ENCODE data around the gene FNBP1L.

The FNBP1L gene

DNA sequence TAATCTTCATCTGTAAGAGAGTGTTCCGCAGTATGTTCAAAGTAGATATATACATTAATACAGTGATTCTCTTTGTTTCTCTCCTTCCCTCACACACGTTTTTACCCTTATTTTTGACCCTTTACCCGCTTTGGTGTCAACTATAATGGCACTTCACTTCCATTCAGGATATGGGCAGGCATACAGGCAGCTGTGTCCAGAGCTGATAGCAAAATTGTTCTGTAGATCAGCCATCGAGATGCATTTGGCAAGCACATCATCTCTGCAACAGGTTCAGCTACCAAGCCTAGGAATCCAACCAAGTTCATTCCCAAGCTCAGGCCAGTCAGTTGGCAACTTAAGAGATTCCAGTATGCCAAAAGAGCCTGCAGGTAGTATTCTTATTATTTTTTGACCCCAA is 74.8 kb downstream of the FNBP1L start:
- Histone ChIP-seq H4K91ac (ENCODE audit: low read length) (no peak overlapping the region), H3K27me3 (ENCODE audit: control insufficient read depth in 1 of 2, insufficient read depth in 1 of 2, low read length in 2 of 2) (no peaks in the 10 kb centered on the region), H3K4me1 (ENCODE audit: control insufficient read depth, insufficient read depth, low read depth, low read length) (peaks cover 3% of the 10 kb centered on the region), H2BK12ac (ENCODE audit: low read length in 2 of 2) (no peak overlapping the region), H3K4me2 (ENCODE audit: low read length, poor library complexity, severe bottlenecking) (no peak overlapping the region), H3K9ac (ENCODE audit: low read length) (no peak overlapping the region), H3K4ac (ENCODE audit: low read depth in 1 of 2, low read length in 2 of 2) (no peak overlapping the region), H3K79me1 (replicated peaks; ENCODE audit: low read length, poor library complexity, severe bottlenecking) (peaks cover 13% of the 10 kb centered on the region), H2BK15ac (ENCODE audit: low read depth, poor library complexity, severe bottlenecking) (no peak overlapping the region), H3K18ac (ENCODE audit: low read depth in 1 of 2, low read length in 2 of 2) (no peak overlapping the region), H2AK5ac (ENCODE audit: low read length, severe bottlenecking) (no peak overlapping the region), H2BK120ac (ENCODE audit: low read depth, low read length) (no peak overlapping the region), H4K8ac (ENCODE audit: low read length) (no peak overlapping the region), H3K27ac (ENCODE audit: low read length, poor library complexity, severe bottlenecking) (no peak overlapping the region), H3K36me3 (ENCODE audit: control insufficient read depth in 1 of 2, insufficient read depth in 2 of 2, low read depth in 1 of 2, low read length in 2 of 2) (no peaks in the 10 kb centered on the region), H3K4me3 (ENCODE audit: insufficient read depth in 1 of 2, low read depth in 1 of 2, low read length in 2 of 2) (no peak overlapping the region), H2AFZ (ENCODE audit: low read depth, low read length) (no peak overlapping the region), H3K9me3 (ENCODE audit: control insufficient read depth, low read length) (no peaks in the 10 kb centered on the region), H3K14ac (ENCODE audit: low read length in 2 of 2) (no peak overlapping the region), H3K23ac (ENCODE audit: low read length in 2 of 2) (no peak overlapping the region), H2BK5ac (ENCODE audit: low read depth, low read length, poor library complexity, severe bottlenecking) (no peak overlapping the region)
- no peak for DNase-seq
- WGBS: 95% methylated on average over 4 of the region's 4 CpGs

- H3K23ac ChIP-seq (ENCODE audit: low read length in 2 of 2): no peak overlapping the region
- H3K9ac ChIP-seq (ENCODE audit: low read length): no peak overlapping the region
- H3K4me2 ChIP-seq (ENCODE audit: low read length, poor library complexity, severe bottlenecking): no peak overlapping the region
- H2BK5ac ChIP-seq (ENCODE audit: low read depth, low read length, poor library complexity, severe bottlenecking): no peak overlapping the region
- H3K18ac ChIP-seq (ENCODE audit: low read depth in 1 of 2, low read length in 2 of 2): no peak overlapping the region
- H3K4me3 ChIP-seq (ENCODE audit: insufficient read depth in 1 of 2, low read depth in 1 of 2, low read length in 2 of 2): no peak overlapping the region
- H3K9me3 ChIP-seq (ENCODE audit: control insufficient read depth, low read length): no peaks in the 10 kb centered on the region
- H3K4ac ChIP-seq (ENCODE audit: low read depth in 1 of 2, low read length in 2 of 2): no peak overlapping the region
- no peak for DNase-seq
- no peak overlapping the region for H2AK5ac ChIP-seq (ENCODE audit: low read length, severe bottlenecking)
- no peaks in the 10 kb centered on the region for H3K36me3 ChIP-seq (ENCODE audit: control insufficient read depth in 1 of 2, insufficient read depth in 2 of 2, low read depth in 1 of 2, low read length in 2 of 2)
- H2BK15ac ChIP-seq (ENCODE audit: low read depth, poor library complexity, severe bottlenecking): no peak overlapping the region
- no peak overlapping the region for H3K27ac ChIP-seq (ENCODE audit: low read length, poor library complexity, severe bottlenecking)
- no peaks in the 10 kb centered on the region for H3K4me1 ChIP-seq (ENCODE audit: control insufficient read depth, insufficient read depth, low read depth, low read length)
- H2BK12ac ChIP-seq (ENCODE audit: low read length in 2 of 2): no peak overlapping the region
- H3K79me1 ChIP-seq (replicated peaks; ENCODE audit: low read length, poor library complexity, severe bottlenecking): peaks cover 10% of the 10 kb centered on the region
- H4K8ac ChIP-seq (ENCODE audit: low read length): no peak overlapping the region
- no peak overlapping the region for H2AFZ ChIP-seq (ENCODE audit: low read depth, low read length)
- H4K91ac ChIP-seq (ENCODE audit: low read length): no peak overlapping the region
- 94% methylated on average over 1 of the region's 1 CpG for WGBS
- no peaks in the 10 kb centered on the region for H3K27me3 ChIP-seq (ENCODE audit: control insufficient read depth in 1 of 2, insufficient read depth in 1 of 2, low read length in 2 of 2)
- no peak overlapping the region for H3K14ac ChIP-seq (ENCODE audit: low read length in 2 of 2)
- H2BK120ac ChIP-seq (ENCODE audit: low read depth, low read length): no peak overlapping the region
Measured at GRCh38 chr1:93525431-93525830, 77.5 kb downstream of the FNBP1L start.

GRCh38 chr1:93526431-93526830 is 78.5 kb downstream of the FNBP1L start:
- Histone ChIP-seq H3K27me3 (ENCODE audit: control insufficient read depth in 1 of 2, insufficient read depth in 1 of 2, low read length in 2 of 2) (no peaks in the 10 kb centered on the region), H2BK15ac (ENCODE audit: low read depth, poor library complexity, severe bottlenecking) (no peak overlapping the region), H3K36me3 (ENCODE audit: control insufficient read depth in 1 of 2, insufficient read depth in 2 of 2, low read depth in 1 of 2, low read length in 2 of 2) (no peaks in the 10 kb centered on the region), H3K27ac (ENCODE audit: low read length, poor library complexity, severe bottlenecking) (no peak overlapping the region), H2BK5ac (ENCODE audit: low read depth, low read length, poor library complexity, severe bottlenecking) (no peak overlapping the region), H3K4me1 (ENCODE audit: control insufficient read depth, insufficient read depth, low read depth, low read length) (no peaks in the 10 kb centered on the region), H3K18ac (ENCODE audit: low read depth in 1 of 2, low read length in 2 of 2) (no peak overlapping the region), H4K8ac (ENCODE audit: low read length) (no peak overlapping the region), H3K23ac (ENCODE audit: low read length in 2 of 2) (no peak overlapping the region), H2AK5ac (ENCODE audit: low read length, severe bottlenecking) (no peak overlapping the region), H4K91ac (ENCODE audit: low read length) (no peak overlapping the region), H3K14ac (ENCODE audit: low read length in 2 of 2) (no peak overlapping the region), H3K4ac (ENCODE audit: low read depth in 1 of 2, low read length in 2 of 2) (no peak overlapping the region), H3K9ac (ENCODE audit: low read length) (no peak overlapping the region), H3K79me1 (replicated peaks; ENCODE audit: low read length, poor library complexity, severe bottlenecking) (peaks cover 7% of the 10 kb centered on the region), H2BK12ac (ENCODE audit: low read length in 2 of 2) (no peak overlapping the region), H3K4me2 (ENCODE audit: low read length, poor library complexity, severe bottlenecking) (no peak overlapping the region), H2AFZ (ENCODE audit: low read depth, low read length) (no peak overlapping the region), H3K4me3 (ENCODE audit: insufficient read depth in 1 of 2, low read depth in 1 of 2, low read length in 2 of 2) (no peak overlapping the region), H2BK120ac (ENCODE audit: low read depth, low read length) (no peak overlapping the region), H3K9me3 (ENCODE audit: control insufficient read depth, low read length) (no peaks in the 10 kb centered on the region)
- 92% methylated on average over 1 of the region's 2 CpGs for WGBS
- no peak for DNase-seq

- Histone ChIP-seq H2BK120ac (ENCODE audit: low read depth, low read length) (no peak overlapping the region), H3K36me3 (ENCODE audit: control insufficient read depth in 1 of 2, insufficient read depth in 2 of 2, low read depth in 1 of 2, low read length in 2 of 2) (peaks cover 0 to 3% of the 10 kb centered on the region in 2 experiments), H2BK12ac (ENCODE audit: low read length in 2 of 2) (no peak overlapping the region), H3K9ac (ENCODE audit: low read length) (no peak overlapping the region), H3K9me3 (ENCODE audit: control insufficient read depth, low read length) (no peaks in the 10 kb centered on the region), H3K27me3 (ENCODE audit: control insufficient read depth in 1 of 2, insufficient read depth in 1 of 2, low read length in 2 of 2) (no peaks in the 10 kb centered on the region), H4K8ac (ENCODE audit: low read length) (no peak overlapping the region), H3K27ac (ENCODE audit: low read length, poor library complexity, severe bottlenecking) (no peak overlapping the region), H3K4me3 (ENCODE audit: insufficient read depth in 1 of 2, low read depth in 1 of 2, low read length in 2 of 2) (no peak overlapping the region), H2BK5ac (ENCODE audit: low read depth, low read length, poor library complexity, severe bottlenecking) (no peak overlapping the region), H3K23ac (ENCODE audit: low read length in 2 of 2) (no peak overlapping the region), H3K18ac (ENCODE audit: low read depth in 1 of 2, low read length in 2 of 2) (no peak overlapping the region), H3K4me1 (ENCODE audit: control insufficient read depth, insufficient read depth, low read depth, low read length) (no peaks in the 10 kb centered on the region), H3K4ac (ENCODE audit: low read depth in 1 of 2, low read length in 2 of 2) (no peak overlapping the region), H3K14ac (ENCODE audit: low read length in 2 of 2) (no peak overlapping the region), H2AFZ (ENCODE audit: low read depth, low read length) (no peak overlapping the region), H3K4me2 (ENCODE audit: low read length, poor library complexity, severe bottlenecking) (no peak overlapping the region), H2BK15ac (ENCODE audit: low read depth, poor library complexity, severe bottlenecking) (no peak overlapping the region), H3K79me1 (replicated peaks; ENCODE audit: low read length, poor library complexity, severe bottlenecking) (peaks cover 7% of the 10 kb centered on the region), H4K91ac (ENCODE audit: low read length) (no peak overlapping the region), H2AK5ac (ENCODE audit: low read length, severe bottlenecking) (no peak overlapping the region)
- no peak for DNase-seq
- 96% methylated on average over 1 of the region's 1 CpG for WGBS
Measured at GRCh38 chr1:93528412-93528811, 80.5 kb downstream of the FNBP1L start.
